Hematopoietic multipotent progenitor cell treated with erythropoietin and hydrocortisone succinate and interleukin-3 and kit ligand, for 17 days (in vitro differentiated cells): Measurements from ENCODE around the gene USP44.
A peak's percentile ranks its signal among the peaks of the same experiment; 100 is the strongest.
"Not testable (repeated sequence)": the region's sequence is repeated elsewhere in the genome, so short reads cannot be mapped to it uniquely, and the experiment has no call there.

Source experiments
- DNase-seq: peaks from one replicate; pipeline ENCODE4 v3.0.0-alpha.2; 2015; ENCODE audit warnings: low spot score

USP44 gene

GRCh38 chr12:95551305-95551704 is at the start of gene USP44:
Gene USP44 (minus strand): TSS chr12:95551476. CDS start chr12:95534256, 17,220 bp downstream.
- no peak for DNase-seq

GRCh38 chr12:95600567-95600966 is 49.3 kb upstream of the USP44 start:
- DNase-seq: no peak

DNA sequence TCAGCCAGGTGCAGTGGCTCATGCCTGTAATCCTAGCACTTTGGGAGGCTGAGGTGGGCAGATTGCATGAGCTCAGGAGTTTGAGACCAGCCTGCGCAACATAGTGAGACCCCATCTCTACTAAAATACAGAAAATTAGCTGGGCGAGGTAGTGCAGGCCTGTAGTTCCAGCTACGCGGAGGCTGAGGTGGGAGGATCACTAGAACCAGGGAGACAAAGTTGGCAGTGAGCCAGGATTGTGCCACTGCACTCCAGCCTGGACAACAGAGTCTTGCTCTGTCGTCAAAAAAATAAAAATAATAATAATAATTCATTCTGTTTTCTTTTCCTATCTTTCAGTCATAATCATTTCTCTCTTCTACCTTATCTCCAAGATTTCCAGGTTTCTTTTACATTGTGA is 48.6 kb upstream of the USP44 start:
- DNase-seq: no peak

GRCh38 chr12:95594136-95594535 is 42.9 kb upstream of the USP44 start:
- DNase-seq: no peak

DNA sequence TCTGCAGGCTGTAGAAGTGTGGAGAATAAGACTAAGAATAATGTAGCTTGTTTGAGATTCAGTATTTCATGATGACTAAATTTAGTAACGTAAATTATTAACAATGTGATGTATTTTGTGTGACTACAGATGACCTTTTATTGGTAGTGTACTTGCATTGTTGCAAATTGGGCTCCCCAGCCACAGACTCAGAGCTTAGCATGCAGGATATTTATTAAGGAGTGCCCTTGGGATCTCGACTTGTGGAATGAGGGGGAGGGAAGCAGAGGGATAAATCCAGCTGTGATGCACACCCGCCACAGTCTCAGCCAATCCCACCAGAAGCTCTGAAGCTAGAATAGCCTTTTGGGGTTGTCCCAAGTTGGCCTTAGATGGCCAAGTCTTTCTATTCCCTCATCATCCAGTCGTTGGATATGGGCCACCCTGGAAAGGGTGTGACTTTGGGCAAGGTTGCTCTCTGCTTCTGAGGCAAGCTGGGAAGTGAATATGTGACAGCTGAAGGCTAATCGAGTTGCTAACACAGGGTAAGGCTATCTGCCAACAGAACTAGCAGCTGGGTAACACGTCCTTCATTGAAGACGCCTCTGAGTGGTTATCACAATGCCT is 42.1 kb upstream of the USP44 start:
- DNase-seq: no peak

GRCh38 chr12:95591731-95592130 is 40.5 kb upstream of the USP44 start:
- DNase-seq: no peak

- no peak for DNase-seq
Measured at GRCh38 chr12:95590775-95591174, 39.5 kb upstream of the USP44 start.

- DNase-seq: no peak
Measured at GRCh38 chr12:95583933-95584332, 32.7 kb upstream of the USP44 start.

- DNase-seq: no peak
Measured at GRCh38 chr12:95582230-95583058, 31.2 kb upstream of the USP44 start.

- no peak for DNase-seq
Measured at GRCh38 chr12:95577820-95578219, 26.5 kb upstream of the USP44 start.

DNA sequence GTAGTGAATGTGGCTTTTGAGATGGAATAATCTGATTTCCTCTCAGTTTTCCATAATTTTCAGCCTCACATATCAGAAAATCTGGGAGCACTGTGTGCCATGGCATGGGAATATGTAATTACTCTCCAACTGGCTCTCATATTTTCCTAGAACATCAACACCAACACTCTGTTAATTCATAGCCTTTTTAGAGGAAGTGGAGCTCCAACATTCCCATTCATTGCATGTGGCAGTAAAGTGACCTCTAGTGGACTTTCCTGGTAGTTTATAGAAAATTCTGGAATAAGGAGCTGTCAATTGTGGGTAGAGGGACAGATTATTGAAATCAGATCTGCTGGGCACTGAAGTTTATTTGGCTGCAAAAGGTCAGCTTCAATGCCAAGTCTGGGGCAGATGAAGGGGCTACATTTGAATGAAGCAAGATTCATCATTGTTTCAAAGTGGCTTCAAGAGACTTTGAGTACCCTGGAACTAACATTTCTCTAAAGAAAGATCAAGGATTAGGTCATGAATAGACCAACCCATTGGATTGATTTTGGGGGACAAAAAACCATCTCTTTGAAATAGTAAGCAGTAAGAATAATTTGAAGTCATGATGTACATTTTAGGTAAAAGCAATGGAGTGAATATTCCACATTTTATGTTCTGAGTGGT is 23.6 kb upstream of the USP44 start:
- peak; percentile 31 for DNase-seq

DNA sequence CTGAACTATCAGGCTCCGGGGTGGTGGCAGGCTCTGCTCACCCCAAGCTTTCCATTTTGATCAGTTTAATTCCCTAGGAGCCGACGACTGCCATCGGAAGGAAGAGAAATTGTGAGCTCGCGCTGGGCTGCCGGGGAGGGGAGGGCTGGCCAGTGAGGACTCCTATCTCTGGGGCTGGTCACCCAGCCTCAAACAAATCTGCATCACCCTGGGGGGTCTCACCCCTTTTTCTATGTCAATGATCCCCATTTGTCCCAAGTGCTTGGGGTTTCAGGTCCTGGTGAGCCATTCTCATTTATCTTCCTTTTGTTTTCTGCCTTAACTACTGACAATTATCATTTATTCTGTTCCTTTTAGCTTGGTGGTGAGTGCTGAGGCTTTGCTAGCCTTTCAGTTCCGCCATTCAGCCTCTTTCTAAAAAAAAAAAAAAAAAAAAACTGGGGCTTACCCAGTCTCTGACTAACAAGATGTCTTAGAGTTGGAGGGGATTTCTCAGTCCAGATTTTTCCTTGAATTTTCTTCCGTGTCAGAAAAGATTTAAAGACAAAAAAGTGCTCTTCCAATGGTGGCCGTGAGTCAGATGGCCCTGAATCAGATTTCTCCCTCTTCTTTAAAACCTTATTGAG is 22.8 kb upstream of the USP44 start:
- no peak for DNase-seq

DNA sequence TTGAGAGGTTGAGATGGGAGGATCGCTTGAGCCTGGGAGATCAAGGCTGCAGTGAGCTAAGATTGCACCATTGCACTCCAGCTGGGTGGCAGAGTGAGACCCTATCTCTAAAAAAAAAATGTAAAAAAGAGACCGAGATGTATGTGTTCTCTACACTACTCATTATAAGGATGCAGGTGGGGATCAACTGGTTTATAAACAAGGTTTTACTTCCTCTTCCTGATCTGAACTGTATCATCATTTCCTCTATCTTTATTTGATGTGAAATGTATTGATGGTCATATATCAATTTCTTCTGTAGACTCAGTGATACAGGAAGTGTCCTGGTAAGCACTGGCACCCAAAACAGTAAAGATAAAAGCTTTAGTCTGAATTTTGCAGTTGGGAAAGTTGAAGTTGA is 20.1 kb upstream of the USP44 start:
- no peak for DNase-seq

DNA sequence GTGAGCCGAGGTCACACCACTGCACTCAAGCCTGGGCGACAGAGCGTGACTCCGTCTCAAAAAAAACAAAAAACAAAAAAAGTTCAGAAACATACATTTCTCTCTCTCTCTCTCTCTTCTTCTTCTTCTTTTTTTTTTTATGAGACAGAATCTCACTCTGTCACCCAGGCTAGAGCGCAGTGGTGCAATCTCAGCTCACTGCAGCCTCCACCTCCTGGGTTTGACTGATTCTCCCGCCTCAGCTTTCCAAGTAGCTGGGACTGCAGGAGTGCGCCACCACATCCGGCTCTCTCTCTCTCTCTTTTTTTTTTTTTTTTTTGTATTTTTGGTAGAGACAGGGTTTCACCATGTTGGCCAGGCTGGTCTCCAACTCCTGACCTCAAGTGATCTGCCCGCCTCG is 16.8 kb upstream of the USP44 start:
- not testable (repeated sequence) for DNase-seq

DNA sequence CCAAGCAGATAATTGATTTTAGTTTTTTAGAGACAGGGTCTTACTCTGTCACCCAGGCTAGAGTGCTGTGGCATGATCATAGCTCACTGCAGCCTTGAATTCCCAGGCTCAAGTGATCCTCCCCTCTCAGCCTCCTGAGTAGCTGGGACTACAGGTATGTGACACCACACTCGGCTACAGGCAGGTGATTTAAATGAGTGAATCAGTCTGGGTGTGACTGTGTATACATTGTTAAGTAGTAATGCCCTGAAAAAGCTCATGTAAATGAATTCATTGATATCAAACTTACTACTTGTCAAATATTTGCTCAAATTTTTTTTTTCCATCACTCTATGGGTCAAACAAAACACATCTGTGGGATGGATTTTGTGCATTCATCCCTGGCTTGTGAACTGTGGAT is 6.3 kb upstream of the USP44 start:
- DNase-seq: no peak

DNA sequence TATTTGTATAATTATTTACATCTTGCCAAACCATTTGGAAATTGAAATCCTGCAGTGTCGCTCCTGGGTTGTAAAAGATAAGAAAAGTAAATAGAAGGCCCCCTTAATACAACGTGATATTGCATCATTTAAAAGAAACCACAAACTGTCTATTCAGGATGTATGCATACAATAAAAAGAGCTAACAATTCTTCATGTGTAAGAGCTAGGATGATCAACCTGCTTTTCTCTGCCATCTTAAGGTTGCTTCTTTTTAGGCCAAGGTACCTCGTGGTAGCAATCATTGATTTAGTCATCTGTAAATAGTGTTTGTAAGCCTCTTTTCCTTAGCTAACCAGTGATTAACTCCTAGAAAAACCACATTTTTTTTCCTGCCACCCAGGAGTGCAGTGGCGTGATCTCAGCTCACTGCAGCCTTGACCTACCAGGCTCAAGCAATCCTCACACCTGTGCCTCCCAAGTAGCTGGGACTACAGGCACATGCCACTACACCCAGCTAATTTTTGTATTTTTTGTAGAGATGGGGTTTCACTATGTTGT is 3.3 kb upstream of the USP44 start:
- DNase-seq: no peak

DNA sequence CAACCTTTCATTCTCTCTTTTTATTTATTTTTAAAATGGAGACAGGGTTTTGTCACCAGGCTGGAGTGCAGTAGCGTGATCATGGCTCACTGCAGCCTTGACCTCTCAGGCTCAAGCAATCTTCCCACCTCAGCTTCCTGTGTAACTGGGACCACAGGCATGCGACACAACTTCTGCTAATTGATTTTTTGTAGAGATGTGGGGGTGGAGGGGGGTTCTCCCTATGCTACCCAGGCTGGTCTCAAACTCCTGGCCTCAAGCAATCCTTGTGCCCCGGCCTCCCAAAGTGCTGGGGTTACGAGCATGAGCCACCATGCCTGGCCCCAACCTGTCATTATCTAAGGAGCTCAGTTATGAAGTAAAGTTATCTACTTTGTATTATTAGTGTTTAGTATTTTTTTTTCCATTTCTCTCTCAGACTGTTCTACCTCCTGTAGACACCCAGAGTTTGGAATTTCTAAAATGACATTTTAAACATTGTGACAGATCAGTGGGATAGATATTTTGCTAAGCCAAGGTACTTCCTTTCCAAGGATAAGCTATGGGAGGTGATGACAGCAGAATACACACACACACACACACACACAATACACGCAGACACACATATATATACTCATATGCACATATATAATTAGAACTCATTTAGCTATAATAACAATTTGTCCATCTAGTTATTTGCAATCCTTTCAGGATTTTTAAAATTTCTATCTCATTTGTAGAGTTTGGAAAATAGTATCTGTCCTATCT is 2.1 kb upstream of the USP44 start:
- DNase-seq: no peak

DNA sequence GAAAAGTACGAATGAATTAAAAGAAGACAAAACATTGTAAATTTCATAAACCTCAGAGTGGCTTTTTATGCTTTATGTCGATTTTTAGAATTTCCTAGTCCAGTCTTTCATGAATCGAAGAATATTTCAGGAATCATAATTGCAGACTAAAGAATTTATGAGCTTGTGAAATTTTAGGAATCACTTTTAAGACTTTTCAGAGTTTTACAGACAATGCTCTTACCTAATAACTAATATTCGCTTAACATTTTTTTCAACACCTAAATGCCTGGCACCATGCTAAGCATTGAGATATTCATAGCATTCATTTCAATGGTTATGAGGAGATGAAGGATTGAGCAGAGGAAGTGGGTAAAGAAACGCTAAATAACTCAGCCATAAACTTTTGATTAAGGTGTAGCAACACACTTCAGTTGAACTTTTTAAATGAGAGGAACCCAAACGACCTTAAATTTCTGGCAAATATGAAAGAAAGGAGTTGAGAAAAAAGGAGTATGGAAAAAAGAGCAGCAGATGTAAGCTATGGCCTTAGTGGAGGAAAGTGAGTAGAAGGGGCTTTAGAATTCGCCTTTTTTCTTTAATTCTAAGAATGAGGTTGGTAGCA is 739 bp upstream of the USP44 start:
- DNase-seq: no peak

GRCh38 chr12:95549392-95550084 is 1.7 kb downstream of the USP44 start:
- DNase-seq: no peak

DNA sequence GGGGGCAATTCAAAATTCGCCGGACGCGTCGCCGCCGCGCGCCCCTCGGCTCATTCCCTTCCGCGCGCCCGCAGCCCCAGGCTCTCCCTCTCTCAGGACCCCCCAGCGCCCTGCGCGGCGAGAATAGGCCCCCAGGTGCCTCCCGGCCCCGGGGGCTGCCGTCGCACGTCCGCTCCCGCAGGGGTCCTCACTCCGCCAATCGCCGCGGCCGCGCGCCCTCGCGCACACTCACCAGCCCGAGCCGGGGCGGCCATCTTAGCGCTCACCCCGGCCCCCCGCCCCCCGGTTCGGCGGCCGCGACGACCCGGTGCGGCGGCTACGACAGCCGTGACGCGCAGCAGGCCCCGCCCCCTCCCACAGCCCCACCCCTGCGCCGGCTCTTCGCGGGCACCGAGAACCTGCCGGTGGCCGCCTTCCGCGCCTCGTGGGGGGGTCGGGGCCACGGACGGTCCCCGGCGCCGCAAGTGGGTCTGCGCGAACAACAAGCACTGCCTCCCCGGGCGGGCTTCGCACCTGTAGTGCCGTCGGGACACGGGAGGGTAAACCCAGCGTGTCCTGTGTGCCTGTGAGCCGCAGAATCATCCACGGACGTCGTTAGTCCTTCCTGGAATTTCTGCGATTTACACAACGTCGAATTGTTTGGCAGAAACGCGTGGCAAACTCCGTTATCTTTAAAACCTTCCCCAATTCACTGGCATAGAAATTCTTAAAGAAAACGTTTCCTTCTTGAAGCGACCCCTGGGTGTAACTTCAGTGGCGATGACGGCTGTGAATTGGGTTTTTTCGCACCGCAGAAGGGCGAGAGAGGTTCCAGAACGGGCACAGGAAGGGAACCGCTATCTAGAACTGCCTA is 2.5 kb downstream of the USP44 start:
- DNase-seq: no peak
